Measurements from ENCODE around the gene THEMIS2. TPM values are rescaled to one million over a fixed set of nuclear protein-coding genes. Genes with fewer than 3 reads are reported as not detected.

The THEMIS2 gene
- polyA plus RNA-seq, 1 donor (not counting 4 experiments of a cell fraction or from before 2014, with no cell fraction given): 1.3 TPM

- DNase-seq (ENCODE audit: low read depth, low spot score) (no peak), FAIRE-seq (no peak)
- Histone ChIP-seq H3K27ac (ENCODE audit: control insufficient read depth, insufficient read depth, low read length) (no peak overlapping the region), H3K9me1 (ENCODE audit: control insufficient read depth, extremely low read depth, insufficient read depth, low read length) (no peaks in the 10 kb centered on the region), H3K4me1 (ENCODE audit: control insufficient read depth, extremely low read depth, insufficient read depth, low read length) (peaks cover 11% of the 10 kb centered on the region), H3K79me2 (ENCODE audit: control insufficient read depth, insufficient read depth, low read length) (no peaks in the 10 kb centered on the region), H3K9ac (ENCODE audit: control insufficient read depth, extremely low read depth, insufficient read depth, low read length) (no peak overlapping the region), H3K36me3 (ENCODE audit: control insufficient read depth in 2 of 2, extremely low read depth in 1 of 2, insufficient read depth in 2 of 2, low read length in 2 of 2) (no peaks in the 10 kb centered on the region), H3K4me3 (ENCODE audit: control insufficient read depth in 2 of 3, extremely low read depth in 1 of 3, insufficient read depth in 2 of 3, low read depth in 1 of 3, low read length in 3 of 3) (no peak overlapping the region), H4K20me1 (ENCODE audit: control insufficient read depth, extremely low read depth, insufficient read depth, low read length) (no peaks in the 10 kb centered on the region), H3K9me3 (ENCODE audit: control insufficient read depth, low read depth, low read length) (no peaks in the 10 kb centered on the region), H2AFZ (ENCODE audit: control insufficient read depth, low read length) (no peak overlapping the region), H3K27me3 (ENCODE audit: control insufficient read depth, extremely low read depth, insufficient read depth, low read length) (peaks cover 12% of the 10 kb centered on the region), H3K4me2 (ENCODE audit: control insufficient read depth, extremely low read depth, insufficient read depth, low read depth, low read length) (no peak overlapping the region)
- TF ChIP-seq CTCF (optimal IDR thresholded peaks at IDR 0.05 in 1 of 3, IDR thresholded peaks at IDR 0.05 in 1 of 3, conservative IDR thresholded peaks at IDR 0.05 in 1 of 3; ENCODE audit: extremely low read depth in 1 of 3, insufficient read depth in 2 of 3, low read length in 3 of 3) (no peak), EZH2 (IDR thresholded peaks at IDR 0.05; ENCODE audit: low read length) (no peak)
- dilution Hi-C loops (cut with MboI; ENCODE audit: extremely low pct_ligation_motif_present, low sequenced_read_pairs): no loop called here
These were observed 1.5 kb downstream of the THEMIS2 start for GRCh38 chr1:27873671-27874384.

GRCh38 chr1:27876341-27877114 lies 4.2 kb downstream of the THEMIS2 start:
- Histone ChIP-seq H4K20me1 (ENCODE audit: control insufficient read depth, extremely low read depth, insufficient read depth, low read length) (no peaks in the 10 kb centered on the region), H2AFZ (ENCODE audit: control insufficient read depth, low read length) (no peak overlapping the region), H3K79me2 (ENCODE audit: control insufficient read depth, insufficient read depth, low read length) (no peaks in the 10 kb centered on the region), H3K27me3 (ENCODE audit: control insufficient read depth, extremely low read depth, insufficient read depth, low read length) (peaks cover 12% of the 10 kb centered on the region), H3K9me3 (ENCODE audit: control insufficient read depth, low read depth, low read length) (no peaks in the 10 kb centered on the region), H3K9me1 (ENCODE audit: control insufficient read depth, extremely low read depth, insufficient read depth, low read length) (no peaks in the 10 kb centered on the region), H3K36me3 (ENCODE audit: control insufficient read depth in 2 of 2, extremely low read depth in 1 of 2, insufficient read depth in 2 of 2, low read length in 2 of 2) (no peaks in the 10 kb centered on the region), H3K9ac (ENCODE audit: control insufficient read depth, extremely low read depth, insufficient read depth, low read length) (no peak overlapping the region), H3K4me1 (ENCODE audit: control insufficient read depth, extremely low read depth, insufficient read depth, low read length) (peaks cover 7% of the 10 kb centered on the region), H3K4me3 (ENCODE audit: control insufficient read depth in 2 of 3, extremely low read depth in 1 of 3, insufficient read depth in 2 of 3, low read depth in 1 of 3, low read length in 3 of 3) (no peak overlapping the region), H3K4me2 (ENCODE audit: control insufficient read depth, extremely low read depth, insufficient read depth, low read depth, low read length) (no peak overlapping the region), H3K27ac (ENCODE audit: control insufficient read depth, insufficient read depth, low read length) (no peak overlapping the region)
- FAIRE-seq (no peak), DNase-seq (ENCODE audit: low read depth, low spot score) (no peak)
- dilution Hi-C loops (cut with MboI; ENCODE audit: extremely low pct_ligation_motif_present, low sequenced_read_pairs): no loop called here
- no peak for TF ChIP-seq EZH2 (IDR thresholded peaks at IDR 0.05; ENCODE audit: low read length)
- TF ChIP-seq CTCF (optimal IDR thresholded peaks at IDR 0.05 in 1 of 3, IDR thresholded peaks at IDR 0.05 in 1 of 3, conservative IDR thresholded peaks at IDR 0.05 in 1 of 3; ENCODE audit: extremely low read depth in 1 of 3, insufficient read depth in 2 of 3, low read length in 3 of 3): no peak
